Measurements from ENCODE around the gene MIDN. TPM values are rescaled to one million over a fixed set of nuclear protein-coding genes. Genes with fewer than 3 reads are reported as not detected.
A peak's percentile ranks its signal among the peaks of the same experiment; 100 is the strongest.

The MIDN gene
- polyA plus RNA-seq, 5 donors, result 29.5 to 67.9 (median 40.8) TPM

DNA sequence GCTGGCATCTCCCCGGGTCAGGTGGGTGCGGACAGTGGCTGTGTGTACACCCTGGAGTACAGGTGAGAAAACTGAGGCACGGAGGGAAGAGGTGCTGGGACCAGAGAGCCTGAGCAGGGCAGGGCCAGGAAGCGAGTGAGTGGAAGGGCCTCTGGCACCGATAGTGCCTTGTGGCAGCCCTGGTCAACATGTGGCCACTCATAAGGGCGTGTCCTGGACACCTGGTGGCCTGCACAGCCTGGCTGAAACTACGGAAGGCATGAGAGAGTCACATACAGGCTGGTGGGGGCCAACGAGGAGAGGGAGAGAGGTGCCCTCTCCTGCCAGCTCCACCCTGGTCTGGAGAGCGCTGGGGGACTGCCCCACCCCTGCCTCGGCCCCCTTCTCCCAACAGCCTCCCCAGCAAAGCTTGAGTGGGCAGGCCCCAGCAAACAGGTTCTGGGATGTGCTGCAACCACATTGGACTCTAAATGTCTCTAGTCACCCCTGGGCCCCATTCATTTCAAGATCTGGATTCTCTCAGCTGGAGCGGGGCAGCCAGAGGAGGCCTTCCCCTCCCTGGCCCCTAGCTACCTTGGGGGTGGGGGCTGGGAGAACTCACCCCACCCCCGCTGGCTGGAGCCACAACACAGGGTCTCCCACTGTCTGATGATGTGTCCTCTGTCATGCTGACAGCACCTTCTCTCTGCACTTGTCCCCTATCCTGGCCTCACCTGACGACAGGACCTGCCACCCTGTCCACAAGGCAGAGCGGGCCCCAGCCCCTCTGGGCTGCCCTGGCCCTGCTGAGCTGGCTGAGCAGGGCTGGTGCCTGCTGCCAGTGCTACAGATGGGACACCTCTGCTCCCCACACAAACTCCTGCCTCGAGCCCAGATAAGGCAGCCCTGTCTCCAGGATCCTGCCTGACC lies 16.4 kb upstream of the MIDN start:
- no peak for DNase-seq

DNA sequence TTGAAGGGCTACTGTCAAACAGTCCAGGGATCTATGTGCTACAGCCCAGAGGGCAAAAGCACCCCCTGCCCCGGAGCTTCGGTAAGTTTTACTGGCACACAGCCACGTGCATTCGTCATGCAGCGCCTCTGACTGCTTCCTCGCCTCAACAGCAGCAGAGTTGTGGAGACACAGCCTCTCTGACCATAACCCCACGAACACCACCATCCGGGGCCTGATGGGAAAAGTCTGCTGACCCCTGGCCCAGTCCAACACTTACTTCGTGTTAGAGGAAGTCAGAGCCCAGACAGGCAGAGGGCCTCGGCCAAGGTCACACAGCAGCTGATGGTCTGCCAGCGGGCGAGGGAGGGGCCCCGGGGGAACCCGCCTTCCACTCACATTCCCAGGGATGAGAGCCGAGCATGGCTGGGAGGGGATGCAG lies 15.7 kb upstream of the MIDN start:
- DNase-seq, result no peak

DNA sequence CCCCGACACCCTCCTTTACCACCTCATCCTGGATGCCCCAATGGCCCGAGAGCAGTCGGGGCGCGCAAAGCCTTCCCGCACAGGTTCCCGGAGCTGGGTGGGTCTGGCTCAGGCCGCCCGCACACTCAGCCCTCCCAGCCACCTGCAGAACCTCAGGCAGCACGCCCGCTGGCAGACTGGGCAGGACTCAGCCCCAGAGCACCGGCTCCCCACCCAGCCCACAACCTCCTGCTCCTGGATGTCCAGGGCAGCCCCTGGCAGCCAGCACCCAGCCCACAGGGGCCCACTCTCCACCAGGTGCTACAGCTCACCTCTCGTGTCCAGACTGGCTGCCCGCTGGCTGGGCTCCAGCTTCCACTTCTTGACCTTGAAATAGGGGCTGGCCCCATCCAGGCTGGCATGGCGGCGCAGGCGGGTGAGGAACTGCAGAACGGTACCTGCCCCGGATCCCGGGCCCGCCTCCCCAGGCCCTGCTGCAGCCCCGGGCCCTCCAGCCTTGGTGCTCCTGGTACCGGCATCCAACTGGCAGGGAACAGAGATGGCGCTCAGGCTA lies 15.2 kb upstream of the MIDN start:
- DNase-seq, result no peak

DNA sequence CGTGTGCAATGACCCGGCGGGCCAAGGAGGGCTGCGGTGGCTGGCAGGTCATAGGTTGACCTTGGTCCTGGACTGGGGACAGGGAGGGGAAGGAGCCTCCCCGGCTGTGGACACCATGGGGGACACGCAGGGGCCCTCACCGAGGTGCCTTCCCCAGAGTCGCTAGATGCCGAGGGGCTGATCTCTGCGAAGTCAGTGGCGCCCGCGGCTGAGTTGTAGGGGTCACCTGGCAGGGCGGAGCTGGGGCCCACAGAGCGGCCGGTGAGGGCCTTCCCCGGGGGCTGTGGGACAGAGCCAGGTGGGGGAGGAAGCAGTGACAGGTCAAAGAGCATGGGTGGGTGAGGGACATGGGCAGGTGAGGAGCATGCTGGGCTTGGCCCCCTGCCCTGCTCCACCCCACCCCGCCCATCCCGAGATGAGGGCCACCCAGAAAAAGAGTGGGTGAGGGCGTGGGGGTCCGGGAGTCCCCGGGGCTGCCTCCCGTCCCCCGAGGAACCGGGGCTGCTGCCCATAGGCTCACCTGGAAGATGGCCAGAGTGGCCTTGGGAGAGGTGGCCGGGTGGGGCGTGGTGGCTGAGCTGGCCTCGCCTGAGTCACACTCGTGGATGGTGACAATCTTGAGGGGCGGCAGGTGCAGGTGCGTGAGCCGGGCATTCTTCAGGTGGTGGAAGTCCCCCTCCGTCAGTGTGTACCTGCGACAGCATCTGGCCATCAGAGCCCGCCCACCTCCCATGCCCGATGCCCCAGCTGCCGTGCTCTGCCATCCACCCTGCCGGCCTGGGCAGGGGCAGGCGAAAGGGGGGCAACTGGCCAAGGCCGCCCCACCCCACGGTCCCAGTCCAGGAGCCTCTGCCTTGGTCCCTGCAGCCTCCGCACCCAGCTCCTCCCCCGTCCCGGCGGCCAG lies 14.1 kb upstream of the MIDN start:
- DNase-seq, result no peak

DNA sequence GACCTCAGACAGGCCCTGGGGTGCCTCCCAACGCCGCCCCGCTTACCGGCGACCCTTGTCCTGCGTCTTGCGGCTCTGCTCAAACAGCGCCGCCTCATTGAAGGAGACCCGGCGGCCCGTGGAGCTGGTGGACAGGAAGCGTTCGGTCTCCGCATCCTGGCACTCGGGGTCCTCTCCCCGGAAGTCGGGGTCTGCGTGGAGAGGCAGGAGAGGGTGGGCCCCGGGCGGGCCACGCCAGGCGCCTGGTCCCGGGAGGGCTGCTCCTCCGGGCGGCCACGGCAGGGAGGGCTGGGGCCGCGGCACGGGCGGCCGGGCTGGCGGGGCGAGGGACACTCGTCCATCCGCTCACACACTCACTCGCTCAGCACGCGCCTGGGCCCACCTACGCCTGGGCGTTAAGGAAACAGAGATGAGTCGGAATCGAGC lies 13.4 kb upstream of the MIDN start:
- DNase-seq, result no peak

DNA sequence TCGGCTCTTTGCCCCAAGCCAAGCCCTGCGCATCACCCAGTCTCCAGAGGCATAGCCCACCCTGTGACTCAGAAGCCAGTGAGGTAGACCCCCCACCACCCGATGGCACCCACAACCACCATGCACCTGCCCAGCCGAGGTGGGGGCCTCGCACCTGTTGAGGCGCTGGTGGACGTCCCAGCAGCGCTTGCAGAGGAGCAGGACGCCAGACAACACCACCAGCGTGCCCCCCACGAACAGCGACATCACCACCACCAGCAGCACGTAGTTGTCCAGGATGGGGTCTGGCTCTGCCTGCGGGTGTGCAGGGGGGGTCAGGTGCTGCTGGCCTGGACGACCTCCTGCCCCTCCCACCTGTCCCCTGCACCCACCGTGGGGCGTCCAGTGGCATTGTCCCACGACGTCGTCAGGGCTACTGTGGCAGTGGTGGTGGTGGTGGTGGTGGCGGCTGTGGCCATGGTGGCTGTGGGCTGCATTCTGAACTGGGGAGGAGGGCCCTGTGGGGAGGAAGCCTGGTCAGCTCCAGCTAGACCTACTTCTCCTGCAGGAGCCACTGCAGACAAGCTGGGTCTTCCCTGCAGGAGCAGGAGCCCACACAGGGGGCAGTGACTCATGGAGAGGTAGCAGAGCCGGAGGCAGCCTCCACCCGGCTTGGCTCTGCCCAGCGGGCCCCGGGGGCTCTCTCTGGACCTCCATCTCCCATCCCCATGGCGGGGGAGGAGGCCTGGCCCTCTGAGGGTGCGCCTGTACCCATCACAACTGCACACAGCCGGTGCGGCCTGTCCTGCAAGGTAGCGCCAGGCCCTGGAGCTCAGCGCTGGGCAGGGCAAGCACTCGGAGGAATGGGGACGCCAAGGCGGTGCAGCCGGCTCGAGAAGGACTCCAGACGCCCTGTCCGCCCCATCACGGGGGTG lies 12.5 kb upstream of the MIDN start:
- no peak for DNase-seq

DNA sequence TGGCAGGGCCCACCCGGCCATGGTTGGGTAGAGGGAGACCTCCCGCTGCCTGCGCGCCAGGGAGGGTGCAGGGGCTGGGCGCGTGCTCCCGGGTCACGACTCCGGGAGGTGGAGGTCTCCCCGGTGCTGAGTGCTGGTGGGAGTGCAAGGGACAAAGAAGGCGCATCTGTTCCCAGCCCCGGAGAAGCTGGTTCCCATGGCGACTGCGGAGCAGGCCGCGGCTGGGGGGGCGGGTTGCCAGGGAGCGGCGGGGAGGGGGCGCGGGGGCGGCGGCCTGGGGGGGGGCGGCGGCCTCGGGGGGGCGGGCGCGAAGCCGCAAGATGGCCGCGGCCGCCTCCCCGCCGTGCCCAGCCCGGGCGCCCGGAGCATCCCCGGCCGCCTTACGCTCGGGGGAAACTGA lies 11.8 kb upstream of the MIDN start:
- no peak for DNase-seq

DNA sequence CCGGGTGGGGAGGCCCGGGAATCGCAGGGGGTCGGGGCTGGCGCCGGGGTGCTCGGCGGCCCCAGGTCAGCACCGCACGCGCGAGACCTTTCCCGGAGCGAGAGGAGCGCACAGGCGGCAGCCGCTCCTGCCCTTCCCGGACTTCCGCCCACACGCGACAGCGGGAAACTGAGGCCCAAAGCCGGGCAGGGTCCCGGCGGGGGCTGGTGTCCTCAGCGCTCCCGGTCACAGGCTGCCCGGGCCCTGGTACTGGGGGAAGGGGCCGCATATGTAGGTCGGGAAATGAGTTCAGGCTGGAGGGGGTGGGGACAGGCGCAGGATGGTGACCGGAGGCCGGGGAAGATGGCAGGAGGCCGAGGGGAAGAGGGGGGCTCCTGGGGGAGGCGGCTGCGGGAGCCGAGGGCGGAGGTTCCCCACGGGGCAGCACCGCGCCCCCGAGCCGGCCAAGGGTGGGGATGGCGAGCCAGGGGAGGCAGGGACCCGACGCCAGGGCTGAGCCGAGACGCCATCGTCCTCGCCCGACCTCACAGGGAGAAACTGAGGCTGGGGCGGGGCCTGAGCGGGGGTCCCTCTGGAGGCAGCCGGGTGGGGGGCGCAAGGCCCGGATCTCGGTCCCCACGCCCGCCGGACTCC lies 11.2 kb upstream of the MIDN start:
- DNase-seq, result no peak

DNA sequence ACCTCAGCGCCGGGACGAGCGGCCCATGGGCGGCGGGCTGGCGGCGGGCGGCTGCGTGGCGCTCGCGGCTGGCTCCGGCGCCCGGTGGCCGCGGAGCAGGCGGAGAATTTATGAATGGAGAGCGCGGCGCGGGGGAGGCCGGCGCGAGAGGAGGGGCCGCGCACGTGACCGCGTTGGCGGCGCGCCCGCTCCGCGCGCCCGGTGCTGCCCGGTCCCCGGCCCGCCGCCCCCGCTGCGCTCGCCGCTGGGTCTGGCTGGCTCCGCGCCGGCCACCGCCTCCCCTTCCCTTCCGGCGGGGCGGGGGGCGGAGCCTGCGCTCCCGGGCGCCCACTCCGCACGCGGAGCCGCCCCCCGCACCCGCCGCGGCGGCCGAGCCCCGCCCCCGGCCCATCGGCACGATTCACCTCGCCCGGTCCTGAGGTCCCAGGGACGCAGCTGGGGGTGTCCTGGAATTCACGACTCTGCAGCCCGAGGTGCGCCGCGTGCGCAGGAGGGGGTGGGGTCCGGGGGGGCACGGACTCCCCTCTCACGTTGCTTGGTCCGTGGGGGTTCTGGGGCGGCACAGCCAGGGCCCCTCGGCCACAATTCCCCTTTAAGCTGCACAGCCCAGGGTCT lies 10.5 kb upstream of the MIDN start, which contains the start of gene CBARP:
Gene CBARP (minus strand): TSS at position 252 of the 615 bp plus-strand sequence. CDS start 1,905 bp downstream, outside the sequence.
- no peak for DNase-seq

DNA sequence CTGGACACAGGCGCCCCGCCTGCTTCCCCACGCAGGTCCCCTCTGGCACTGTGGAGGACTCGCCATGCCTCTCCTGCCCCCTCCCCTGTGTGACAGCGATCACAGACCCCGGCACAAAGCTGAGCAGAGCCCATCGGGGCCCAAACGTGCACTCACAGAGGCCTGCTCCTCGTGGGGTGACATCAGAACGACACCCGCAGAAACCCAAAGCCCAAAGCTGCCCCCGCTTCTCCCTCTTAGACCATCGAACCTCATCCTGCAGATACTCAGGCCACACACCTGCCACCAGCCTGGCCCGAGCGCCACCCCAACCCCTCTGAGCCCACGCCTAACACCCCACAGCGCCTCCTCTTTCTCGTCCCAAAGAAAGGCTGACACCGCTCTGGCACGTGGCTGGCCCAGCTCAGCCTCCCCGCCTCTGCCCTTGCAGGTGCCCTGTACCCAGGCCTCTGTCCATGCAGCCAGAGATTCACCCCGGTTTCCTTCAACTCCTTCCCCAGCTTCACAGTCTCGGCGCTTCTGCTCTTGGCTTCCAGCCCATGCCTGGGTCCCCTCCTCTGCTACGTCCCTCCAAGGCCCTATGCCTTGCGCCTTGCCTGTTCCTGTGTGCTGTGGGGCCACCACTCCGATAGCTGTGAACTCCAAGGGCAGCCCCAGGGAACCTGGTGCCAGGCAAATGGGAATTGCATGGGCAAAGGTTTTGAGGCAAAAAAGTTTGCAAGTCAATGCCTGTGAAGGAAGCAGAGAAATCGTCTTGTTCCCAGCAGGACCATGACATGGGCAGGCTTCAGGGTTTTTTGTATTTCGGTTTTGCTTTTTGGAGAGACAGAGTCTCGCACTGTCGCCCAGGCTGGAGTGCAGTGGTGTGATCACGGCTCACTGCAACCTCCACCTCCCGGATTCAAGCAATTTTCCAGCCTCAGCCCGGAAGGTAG lies 9.7 kb upstream of the MIDN start:
- DNase-seq, result no peak

DNA sequence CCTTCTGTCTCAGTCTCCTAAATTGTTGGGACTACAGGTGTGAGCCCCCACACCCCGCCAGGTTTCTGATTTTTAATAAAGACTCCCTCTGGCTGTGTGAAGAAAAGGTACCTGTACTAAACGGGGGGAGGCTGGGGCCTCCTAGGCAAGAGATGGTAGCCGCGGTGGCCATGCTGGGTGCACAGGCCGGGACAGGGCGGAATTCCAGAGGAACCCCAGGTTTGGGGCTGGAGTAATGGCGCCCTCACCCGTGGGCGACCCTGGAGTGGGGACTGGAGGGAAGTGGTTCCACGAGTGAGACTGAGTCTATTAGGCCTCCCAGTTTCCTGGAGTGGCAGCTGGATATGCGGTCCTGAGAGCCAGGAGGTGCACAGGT lies 9.0 kb upstream of the MIDN start:
- DNase-seq, result no peak

DNA sequence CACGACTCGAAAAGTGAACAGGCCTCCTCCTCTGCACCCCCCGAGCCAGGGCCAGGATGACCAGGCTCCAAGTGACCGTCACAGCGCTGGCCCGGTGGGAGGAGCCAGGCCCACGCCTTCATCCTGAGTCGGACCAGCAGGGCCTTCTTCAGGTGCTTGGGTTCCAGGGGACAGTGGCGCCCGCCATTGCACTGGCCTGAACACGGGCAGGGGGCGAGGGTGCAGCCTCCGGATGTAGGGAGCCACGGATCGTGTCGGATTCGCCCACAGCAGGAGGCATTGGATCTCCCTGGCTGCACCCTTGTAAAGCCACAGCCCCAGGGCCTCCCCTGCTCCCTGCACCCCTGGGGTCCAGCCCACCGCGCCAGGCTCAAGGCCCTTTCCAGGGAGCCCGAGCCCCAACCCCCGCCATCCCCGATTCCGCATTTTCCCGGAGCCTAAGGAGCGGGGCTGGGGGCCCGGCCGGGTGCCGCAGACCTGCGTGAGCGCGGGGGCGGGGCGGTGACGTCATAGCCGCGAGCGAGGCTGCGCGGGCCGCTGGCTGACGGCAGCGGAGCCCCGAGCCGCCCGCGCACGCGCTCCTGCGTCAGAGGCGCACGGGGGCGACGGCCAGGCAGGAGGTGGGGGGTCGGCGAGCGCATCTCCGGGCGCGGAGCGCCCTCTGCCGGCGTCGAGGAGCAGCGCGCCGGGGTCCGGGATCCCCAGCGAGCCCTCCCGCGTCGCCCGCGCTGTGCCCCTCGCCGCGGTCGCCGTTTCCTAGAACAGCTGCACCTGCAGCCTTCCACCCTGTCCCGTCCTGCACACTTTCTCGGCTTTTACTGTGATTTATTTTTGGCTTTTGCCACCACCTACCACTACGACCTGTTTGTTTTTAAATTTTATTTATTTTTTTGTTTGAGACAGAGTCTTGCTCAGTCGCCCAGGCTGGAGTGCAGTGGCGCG lies 8.3 kb upstream of the MIDN start:
- peak; percentile 89 to 90 for DNase-seq

DNA sequence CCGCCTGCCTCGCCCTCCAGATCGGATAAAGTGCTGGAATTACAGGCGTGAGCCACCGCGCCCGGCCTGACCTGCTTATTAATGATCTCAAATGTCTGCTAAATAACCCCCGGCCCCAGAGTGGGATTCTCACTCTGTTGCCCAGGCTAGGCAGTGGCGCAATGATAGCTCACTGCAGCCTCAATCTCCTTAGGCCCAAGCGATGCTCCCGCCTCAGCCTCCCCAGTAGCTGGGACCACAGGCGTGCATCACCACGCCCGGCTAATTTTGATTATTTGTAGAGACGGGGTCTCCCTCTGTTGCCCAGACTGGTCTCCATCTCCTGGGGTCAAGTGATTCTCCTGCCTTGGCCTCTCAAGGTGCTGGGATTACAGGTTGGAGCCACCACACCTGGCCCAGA lies 7.5 kb upstream of the MIDN start:
- DNase-seq, result no peak

DNA sequence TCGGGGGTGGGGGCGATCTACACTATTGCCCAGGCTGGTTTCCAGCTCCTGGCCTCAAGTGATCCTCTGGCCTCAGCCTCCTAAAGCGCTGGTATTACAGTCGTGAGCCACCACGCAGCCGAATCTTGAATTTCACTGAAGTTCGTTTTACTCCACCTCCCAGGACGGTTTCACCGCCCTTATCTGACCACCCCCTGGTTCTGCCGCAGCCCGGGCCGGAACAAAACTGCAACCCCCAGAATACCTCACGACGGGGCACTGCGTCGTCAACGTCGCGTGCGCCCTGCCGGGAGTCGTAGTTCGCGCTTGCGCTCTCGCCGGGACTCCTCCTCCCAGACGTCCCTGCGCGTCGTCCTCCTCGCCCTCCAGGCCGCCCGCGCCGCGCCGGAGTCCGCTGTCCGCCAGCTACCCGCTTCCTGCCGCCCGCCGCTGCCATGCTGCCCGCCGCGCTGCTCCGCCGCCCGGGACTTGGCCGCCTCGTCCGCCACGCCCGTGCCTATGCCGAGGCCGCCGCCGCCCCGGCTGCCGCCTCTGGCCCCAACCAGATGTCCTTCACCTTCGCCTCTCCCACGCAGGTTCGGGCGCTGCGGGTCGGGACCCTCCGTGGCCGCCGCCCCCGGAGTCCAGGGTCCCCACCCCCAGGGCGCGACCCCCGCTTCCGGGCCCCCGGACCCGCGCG lies 6.8 kb upstream of the MIDN start, which contains the start of gene ATP5F1D:
Gene ATP5F1D (plus strand): TSS at position 335 of the 679 bp plus-strand sequence. CDS start 100 bp downstream, at position 435.
- peak; percentile 91 for DNase-seq

DNA sequence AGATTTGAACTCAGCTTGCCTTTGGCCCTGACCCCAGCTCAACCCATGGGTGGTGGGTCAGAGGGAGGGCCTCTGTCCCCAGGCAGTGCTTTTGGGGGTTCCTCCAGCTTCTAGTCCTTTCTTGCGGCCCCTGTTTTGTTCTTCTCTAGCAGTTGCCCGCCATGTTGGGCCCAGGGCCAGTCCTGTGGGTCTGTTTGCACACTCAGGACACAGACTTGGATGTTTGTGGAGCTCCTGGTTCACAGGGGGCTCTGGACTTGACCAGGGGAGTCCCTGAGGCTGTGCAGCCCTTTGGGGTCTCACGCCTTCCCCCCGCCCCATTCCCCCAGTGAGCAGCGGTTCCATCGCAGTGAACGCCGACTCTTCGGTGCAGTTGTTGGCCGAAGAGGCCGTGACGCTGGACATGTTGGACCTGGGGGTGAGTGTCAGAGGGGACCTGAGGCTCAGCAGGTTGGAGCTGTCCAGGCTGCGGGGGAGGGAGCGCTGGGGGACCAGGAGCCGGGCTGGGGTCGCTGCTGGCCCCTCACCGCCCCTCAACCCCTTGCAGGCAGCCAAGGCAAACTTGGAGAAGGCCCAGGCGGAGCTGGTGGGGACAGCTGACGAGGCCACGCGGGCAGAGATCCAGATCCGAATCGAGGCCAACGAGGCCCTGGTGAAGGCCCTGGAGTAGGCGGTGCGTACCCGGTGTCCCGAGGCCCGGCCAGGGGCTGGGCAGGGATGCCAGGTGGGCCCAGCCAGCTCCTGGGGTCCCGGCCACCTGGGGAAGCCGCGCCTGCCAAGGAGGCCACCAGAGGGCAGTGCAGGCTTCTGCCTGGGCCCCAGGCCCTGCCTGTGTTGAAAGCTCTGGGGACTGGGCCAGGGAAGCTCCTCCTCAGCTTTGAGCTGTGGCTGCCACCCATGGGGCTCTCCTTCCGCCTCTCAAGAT lies 4.4 kb upstream of the MIDN start:
- DNase-seq, result peak; percentile 81 to 84

Measured in right lung (tissue), 5 donors.